HG03342 (cell line): ENCODE data around the gene DDX39B.
"Not testable (repeated sequence)": the region's sequence is repeated elsewhere in the genome, so short reads cannot be mapped to it uniquely, and the experiment has no call there.

Experiments used
- ATAC-seq: cut with Tn5 transposase; IDR thresholded peaks from one replicate; pipeline ENCODE4 v1.9.1; 2021; ENCODE audit warnings: mild to moderate bottlenecking, moderate library complexity; ENCODE audit not compliant: unreplicated experiment

DDX39B gene

DNA sequence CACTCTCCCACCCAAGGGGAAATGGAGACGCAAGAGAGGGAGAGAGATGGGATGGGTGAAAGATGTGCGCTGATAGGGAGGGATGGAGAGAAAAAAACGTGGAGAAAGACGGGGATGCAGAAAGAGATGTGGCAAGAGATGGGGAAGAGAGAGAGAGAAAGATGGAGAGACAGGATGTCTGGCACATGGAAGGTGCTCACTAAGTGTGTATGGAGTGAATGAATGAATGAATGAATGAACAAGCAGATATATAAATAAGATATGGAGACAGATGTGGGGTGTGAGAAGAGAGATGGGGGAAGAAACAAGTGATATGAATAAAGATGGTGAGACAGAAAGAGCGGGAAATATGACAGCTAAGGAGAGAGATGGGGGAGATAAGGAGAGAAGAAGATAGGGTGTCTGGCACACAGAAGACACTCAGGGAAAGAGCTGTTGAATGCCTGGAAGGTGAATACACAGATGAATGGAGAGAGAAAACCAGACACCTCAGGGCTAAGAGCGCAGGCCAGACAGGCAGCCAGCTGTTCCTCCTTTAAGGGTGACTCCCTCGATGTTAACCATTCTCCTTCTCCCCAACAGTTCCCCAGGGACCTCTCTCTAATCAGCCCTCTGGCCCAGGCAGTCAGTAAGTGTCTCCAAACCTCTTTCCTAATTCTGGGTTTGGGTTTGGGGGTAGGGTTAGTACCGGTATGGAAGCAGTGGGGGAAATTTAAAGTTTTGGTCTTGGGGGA is 34.3 kb upstream of the DDX39B start:
- ATAC-seq: no peak

DNA sequence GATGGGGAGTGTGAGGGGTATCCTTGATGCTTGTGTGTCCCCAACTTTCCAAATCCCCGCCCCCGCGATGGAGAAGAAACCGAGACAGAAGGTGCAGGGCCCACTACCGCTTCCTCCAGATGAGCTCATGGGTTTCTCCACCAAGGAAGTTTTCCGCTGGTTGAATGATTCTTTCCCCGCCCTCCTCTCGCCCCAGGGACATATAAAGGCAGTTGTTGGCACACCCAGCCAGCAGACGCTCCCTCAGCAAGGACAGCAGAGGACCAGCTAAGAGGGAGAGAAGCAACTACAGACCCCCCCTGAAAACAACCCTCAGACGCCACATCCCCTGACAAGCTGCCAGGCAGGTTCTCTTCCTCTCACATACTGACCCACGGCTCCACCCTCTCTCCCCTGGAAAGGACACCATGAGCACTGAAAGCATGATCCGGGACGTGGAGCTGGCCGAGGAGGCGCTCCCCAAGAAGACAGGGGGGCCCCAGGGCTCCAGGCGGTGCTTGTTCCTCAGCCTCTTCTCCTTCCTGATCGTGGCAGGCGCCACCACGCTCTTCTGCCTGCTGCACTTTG is 33.6 kb upstream of the DDX39B start, which contains the start of gene TNF:
TSS of gene TNF (plus strand) at position 231 of the 567 bp plus-strand sequence. CDS start at position 408, 177 bp downstream.
- no peak for ATAC-seq

DNA sequence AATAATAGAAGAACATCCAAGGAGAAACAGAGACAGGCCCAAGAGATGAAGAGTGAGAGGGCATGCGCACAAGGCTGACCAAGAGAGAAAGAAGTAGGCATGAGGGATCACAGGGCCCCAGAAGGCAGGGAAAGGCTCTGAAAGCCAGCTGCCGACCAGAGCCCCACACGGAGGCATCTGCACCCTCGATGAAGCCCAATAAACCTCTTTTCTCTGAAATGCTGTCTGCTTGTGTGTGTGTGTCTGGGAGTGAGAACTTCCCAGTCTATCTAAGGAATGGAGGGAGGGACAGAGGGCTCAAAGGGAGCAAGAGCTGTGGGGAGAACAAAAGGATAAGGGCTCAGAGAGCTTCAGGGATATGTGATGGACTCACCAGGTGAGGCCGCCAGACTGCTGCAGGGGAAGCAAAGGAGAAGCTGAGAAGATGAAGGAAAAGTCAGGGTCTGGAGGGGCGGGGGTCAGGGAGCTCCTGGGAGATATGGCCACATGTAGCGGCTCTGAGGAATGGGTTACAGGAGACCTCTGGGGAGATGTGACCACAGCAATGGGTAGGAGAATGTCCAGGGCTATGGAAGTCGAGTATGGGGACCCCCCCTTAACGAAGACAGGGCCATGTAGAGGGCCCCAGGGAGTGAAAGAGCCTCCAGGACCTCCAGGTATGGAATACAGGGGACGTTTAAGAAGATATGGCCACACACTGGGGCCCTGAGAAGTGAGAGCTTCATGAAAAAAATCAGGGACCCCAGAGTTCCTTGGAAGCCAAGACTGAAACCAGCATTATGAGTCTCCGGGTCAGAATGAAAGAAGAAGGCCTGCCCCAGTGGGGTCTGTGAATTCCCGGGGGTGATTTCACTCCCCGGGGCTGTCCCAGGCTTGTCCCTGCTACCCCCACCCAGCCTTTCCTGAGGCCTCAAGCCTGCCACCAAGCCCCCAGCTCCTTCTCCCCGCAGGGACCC is 32.6 kb upstream of the DDX39B start:
- no peak for ATAC-seq

DNA sequence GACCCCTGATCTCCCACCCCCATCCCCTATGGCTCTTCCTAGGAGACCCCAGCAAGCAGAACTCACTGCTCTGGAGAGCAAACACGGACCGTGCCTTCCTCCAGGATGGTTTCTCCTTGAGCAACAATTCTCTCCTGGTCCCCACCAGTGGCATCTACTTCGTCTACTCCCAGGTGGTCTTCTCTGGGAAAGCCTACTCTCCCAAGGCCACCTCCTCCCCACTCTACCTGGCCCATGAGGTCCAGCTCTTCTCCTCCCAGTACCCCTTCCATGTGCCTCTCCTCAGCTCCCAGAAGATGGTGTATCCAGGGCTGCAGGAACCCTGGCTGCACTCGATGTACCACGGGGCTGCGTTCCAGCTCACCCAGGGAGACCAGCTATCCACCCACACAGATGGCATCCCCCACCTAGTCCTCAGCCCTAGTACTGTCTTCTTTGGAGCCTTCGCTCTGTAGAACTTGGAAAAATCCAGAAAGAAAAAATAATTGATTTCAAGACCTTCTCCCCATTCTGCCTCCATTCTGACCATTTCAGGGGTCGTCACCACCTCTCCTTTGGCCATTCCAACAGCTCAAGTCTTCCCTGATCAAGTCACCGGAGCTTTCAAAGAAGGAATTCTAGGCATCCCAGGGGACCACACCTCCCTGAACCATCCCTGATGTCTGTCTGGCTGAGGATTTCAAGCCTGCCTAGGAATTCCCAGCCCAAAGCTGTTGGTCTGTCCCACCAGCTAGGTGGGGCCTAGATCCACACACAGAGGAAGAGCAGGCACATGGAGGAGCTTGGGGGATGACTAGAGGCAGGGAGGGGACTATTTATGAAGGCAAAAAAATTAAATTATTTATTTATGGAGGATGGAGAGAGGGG is 31.7 kb upstream of the DDX39B start:
- no peak for ATAC-seq

DNA sequence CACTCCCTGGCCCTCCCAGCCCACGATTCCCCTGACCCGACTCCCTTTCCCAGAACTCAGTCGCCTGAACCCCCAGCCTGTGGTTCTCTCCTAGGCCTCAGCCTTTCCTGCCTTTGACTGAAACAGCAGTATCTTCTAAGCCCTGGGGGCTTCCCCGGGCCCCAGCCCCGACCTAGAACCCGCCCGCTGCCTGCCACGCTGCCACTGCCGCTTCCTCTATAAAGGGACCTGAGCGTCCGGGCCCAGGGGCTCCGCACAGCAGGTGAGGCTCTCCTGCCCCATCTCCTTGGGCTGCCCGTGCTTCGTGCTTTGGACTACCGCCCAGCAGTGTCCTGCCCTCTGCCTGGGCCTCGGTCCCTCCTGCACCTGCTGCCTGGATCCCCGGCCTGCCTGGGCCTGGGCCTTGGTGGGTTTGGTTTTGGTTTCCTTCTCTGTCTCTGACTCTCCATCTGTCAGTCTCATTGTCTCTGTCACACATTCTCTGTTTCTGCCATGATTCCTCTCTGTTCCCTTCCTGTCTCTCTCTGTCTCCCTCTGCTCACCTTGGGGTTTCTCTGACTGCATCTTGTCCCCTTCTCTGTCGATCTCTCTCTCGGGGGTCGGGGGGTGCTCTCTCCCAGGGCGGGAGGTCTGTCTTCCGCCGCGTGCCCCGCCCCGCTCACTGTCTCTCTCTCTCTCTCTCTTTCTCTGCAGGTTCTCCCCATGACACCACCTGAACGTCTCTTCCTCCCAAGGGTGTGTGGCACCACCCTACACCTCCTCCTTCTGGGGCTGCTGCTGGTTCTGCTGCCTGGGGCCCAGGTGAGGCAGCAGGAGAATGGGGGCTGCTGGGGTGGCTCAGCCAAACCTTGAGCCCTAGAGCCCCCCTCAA is 30.5 kb upstream of the DDX39B start, which contains the start of gene LTA:
TSS of gene LTA (plus strand) at position 249 of the 871 bp plus-strand sequence. CDS start at position 703, 454 bp downstream.
- ATAC-seq: peak; percentile 46

DNA sequence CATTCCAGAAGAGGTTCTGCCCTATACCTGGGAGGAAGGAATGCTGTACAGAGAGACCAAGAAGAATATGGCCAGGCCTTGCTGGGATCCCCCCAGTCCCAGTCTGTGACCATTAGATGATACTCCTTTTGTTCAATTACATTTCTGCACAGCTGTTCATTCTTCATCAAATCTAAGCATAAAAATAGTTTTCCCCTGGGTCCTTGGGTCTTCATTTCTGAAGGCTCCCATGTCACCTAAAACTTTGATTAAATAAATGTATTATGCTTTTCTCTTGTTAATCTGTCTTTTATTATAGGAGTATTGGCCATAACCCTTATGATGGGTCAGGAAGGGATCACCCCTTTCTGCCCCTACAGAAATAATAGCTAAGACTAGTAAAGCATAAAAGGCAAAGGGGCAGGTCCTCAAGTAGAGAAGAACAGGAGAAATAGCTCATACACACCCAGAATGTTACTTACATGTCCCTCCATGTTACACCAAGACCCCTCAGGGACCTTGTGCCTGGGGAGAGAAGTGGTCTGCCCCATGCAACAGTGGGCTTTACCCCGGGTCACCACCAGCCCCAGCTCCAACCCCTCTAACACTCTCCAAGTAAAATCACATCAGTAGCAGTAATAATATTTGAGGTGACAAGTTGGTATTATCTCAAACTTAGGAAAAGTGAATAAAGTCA is 28.2 kb upstream of the DDX39B start:
- ATAC-seq: no peak

DNA sequence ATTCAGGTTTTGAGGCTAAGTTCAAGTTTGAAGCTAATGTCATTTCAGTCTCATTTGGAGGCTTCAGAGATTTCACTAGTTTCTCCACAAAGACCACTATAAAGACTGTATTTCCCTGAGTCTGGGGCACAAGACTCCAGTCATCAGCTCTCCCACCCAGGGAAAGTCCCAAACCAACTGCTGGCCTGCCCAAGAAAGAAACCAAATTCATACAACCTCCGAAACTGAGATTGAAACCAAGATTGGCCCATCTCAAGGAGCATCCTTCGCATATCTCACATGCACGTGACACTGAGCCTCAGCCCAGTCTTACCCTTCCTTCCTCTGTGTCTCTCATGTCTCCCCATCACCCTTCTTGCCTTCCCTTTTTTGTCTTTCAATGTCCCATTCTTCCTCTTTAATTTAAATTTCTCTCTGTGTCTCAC is 26.7 kb upstream of the DDX39B start:
- ATAC-seq: peak; percentile 62

DNA sequence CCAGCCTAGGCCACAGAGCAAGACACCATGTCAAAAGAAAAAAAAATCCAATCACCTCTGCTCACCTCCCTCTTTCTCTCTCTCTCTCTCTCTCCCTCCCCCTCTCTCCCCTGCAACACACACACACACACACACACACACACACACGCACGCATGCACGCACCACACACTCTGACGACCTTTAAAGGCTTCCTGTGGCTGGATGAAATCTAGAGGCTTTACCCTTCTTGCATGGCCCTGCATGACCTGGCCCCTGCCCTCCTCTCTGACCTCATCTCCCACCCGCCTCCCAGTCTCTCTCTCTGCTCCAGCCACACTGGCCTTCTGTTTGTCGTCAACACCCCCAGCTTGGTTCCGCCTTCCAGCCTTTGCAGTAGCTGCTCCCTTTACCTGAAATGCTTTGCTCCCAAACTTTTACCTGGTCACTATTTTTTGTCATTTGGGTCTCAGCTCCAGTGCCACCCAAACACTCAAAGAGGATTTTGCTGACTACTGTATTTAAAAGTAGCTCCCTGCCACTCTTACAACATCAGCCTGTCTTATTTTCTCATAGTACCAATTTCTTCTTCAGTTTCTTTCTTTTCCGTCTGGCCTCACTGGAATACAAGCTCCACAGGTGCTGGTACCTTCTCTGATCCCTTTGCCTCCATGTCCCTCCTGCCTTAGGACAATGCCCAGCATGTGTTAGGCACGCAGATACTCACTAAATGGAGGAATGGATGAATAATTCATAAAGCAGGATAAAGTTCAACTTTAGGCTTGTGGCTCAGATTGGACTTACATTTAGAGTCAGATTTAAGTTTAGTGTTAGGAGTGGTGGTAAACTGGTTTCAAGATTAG is 25.9 kb upstream of the DDX39B start:
- ATAC-seq: no peak

DNA sequence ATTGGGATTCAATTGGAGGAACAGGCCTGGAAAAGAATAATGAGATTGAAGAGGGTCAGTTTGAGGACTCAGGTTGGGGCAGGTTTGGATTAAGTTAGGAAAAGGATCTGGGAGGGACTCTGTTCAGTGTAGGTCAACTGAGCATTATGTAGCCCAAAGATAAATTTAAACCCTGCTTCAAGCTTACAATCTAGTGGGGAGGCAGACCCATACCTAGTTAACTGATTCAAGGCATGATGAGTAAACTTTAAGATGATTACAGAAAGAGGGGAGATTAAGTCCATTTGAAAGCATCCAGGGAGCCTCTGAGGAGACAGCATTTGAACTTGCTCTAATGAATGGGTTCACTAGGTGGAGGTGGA is 18.9 kb upstream of the DDX39B start:
- no peak for ATAC-seq

DNA sequence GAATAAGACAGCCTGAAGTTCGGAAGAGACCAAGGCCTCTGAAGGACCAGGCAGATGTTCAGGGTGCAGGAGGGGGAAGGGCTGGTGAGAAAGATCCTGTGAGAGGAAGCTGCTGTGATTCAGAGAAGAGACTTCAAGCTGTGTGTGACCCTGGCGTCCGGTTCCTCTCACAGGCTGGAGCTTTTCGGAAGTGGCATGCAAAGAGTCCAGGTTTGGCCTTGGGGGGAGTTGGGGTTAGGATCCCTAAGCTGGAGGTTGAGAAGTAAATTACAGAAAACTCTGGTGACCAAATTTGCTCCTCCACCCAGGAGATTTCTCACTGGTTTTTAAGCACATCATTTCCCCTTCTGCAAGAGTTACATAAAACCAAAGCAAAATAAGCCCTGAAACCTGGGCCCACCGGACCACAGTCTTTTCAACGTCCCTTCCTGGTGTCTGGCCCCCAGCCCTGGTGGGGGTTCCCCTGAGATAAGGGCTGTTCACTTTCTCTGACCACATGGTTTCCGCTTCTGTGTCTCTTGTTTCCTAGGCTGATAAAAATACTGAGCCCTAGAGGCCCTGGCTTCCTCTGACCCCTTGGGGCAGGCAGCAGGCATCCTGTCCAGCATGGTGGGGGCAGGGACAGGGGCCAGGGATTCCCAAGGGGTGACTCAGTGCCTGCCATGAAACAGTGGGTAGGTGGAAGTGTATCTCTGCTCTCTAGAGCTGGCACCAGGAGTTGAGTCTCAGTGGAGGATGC is 18.3 kb upstream of the DDX39B start:
- ATAC-seq: peak; percentile 48

DNA sequence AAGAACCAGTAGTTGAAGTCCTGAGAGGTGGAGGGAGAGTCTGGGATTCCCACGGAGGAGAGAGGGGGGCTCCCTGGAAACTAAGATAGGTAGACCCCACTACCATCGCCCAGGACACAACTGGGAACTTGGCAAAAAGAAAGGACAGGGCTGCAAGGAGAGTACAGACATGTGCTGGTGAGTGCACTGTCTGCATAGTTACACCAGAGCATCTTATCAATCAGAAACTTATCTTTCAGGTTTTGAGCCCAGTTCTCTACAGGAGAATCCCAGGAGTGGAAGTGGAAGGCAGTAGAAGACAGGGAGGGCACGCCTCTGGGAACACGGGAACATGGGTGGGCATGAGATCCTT is 17.8 kb upstream of the DDX39B start:
- ATAC-seq: no peak

DNA sequence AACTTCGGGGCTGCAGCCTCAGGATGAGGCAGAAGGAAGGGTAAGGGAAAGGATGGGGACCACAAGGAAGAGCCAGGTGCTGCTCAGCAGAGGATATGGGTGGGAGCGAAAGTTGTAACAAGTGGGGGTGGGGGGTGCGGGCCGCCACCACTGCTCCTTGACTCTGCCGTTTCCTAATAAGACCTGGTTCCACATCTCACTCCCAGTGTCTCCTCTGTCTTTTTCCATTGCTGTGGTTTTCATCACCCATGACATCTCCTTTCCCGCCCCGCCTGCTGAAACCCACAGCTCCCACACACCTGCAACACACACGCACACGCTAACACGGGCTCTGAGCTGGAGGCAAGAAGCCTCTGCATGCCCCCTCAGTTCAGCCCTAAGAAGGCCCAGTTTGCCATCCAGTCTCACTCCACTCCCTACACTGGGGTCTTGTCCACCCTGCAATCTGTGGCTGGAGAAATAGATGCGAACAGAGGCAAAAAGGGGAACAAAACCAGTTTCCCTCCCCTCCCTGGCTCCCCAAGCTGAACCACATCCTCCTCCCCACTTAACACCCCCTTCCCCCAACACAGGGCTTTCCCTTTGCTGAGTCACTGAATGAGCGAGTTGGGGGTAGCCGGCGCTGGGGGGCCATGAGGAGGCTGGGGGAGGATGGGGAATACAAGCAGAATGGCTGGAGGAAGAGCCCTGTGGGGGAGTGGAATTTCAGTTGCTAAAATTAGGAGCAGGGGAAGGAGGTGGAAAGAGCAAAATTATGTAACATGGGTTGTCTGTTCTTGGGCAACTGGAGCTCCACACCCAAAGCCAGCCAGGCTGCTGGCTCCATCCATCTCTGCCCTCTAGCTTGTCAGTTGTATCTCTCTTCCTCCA is 17.1 kb upstream of the DDX39B start:
- peak; percentile 27 for ATAC-seq

DNA sequence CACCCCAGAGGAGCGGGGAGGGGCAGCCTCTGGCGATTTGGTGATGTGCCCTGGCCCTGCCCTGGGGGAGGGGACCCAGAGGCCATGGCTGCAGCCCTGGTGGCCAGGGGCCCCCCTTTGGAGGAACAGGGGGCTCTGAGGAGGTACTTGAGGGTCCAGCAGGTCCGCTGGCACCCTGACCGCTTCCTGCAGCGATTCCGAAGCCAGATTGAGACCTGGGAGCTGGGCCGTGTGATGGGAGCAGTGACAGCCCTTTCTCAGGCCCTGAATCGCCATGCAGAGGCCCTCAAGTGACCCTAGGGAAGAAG is 16.5 kb upstream of the DDX39B start:
- ATAC-seq: no peak

DNA sequence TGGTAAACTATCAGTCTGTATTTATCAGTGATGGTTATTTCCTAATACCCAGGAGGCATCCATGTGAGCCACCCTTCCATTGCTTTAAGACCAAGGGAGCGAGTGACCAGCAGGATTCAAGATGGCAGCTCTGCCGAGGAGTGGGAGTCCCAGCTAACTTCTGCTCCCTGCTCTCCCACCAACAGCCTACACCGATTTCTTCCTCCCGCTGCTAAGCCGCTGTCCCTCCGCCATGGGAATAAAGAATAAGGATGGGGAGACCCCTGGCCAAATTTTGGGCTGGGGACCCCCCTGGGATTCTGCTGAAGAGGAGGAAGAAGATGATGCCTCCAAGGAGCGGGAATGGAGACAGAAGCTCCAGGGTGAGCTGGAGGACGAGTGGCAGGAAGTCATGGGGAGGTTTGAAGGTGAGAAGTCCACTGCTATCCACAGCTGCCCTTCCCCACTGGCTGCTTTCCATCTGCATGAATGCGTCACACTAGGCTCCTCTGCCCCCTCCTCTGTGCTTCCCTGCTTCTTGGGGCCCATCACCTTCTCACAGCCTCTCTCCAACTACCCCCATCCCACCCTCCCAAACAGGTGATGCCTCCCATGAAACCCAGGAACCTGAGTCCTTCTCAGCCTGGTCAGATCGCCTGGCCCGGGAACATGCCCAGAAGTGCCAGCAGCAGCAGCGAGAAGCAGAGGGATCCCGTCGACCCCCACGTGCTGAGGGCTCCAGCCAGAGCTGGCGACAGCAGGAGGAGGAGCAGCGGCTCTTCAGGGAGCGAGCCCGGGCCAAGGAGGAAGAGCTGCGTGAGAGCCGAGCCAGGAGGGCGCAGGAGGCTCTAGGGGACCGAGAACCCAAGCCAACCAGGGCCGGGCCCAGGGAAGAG is 15.9 kb upstream of the DDX39B start:
- no peak for ATAC-seq

DNA sequence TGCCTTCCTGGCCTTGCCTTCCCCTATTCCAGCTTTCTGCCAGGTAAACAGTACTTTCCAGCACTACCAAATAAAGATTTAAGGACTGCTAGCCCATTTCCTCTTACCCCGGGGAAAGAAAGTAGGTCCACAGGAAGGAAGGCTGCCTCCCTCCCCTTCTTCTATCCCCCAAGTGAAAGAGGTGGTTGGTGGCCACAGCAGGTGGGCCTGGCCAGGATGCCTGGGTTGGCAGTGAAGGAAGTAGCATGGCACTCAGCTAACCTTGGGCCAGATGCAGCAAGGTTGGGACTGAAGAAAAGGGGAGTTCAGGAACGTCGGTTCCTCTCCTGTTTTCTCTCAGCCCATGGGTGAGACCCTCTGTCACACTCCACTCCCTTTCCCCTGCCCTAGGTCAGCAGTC is 14.5 kb upstream of the DDX39B start:
- no peak for ATAC-seq

DNA sequence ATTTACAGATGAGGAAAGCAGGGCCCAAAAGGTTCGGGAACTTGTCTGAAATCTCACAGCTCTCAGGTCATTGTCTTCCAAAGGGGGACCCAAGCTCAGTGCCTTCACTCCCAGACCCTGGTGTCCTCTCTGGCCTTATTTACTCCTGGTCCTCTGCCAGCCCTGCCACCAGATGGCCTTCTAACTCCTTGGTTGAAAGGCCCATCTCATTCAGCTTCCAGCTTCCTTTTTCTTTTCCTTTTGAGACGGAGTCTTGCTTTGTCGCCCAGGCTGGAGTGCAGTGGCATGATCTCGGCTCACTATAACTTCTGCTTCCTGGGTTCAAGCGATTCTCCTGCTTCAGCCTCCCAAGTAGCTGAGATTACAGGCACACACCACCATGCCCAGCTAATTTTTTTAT is 9.6 kb upstream of the DDX39B start:
- ATAC-seq: not testable (repeated sequence)
